Stimulated activated CD4-positive, alpha-beta T cell treated with anti-CD3 and anti-CD28 coated beads, Interleukin-12 subunit alpha, Interleukin-12 subunit beta, amount 100 ng/mL, for 48 hours (primary cell): ENCODE data around the gene TMPRSS11B.
"Not testable (repeated sequence)": the region's sequence is repeated elsewhere in the genome, so short reads cannot be mapped to it uniquely, and the experiment has no call there.

Experiments used
- DNase-seq, 3 donors: peaks; one replicate each; pipeline ENCODE4 v3.0.0-alpha.2; 2020; ENCODE audit warnings: low read depth in 2 of 3, low spot score in 1 of 3

The TMPRSS11B gene

GRCh38 chr4:68228568-68228967 is 16.9 kb downstream of the TMPRSS11B start:
- DNase-seq, result no peak

- no peak for DNase-seq
Measured at GRCh38 chr4:68218044-68218443, 27.4 kb downstream of the TMPRSS11B start.

GRCh38 chr4:68216501-68216900 is 29.0 kb downstream of the TMPRSS11B start:
- DNase-seq, result no peak

GRCh38 chr4:68209003-68209402 is 36.5 kb downstream of the TMPRSS11B start:
- DNase-seq, result no peak

GRCh38 chr4:68194305-68194704 is 51.2 kb downstream of the TMPRSS11B start:
- not testable (repeated sequence) for DNase-seq

- DNase-seq, result no peak
Measured at GRCh38 chr4:68193194-68193593, 52.3 kb downstream of the TMPRSS11B start.

GRCh38 chr4:68187145-68187544 is 58.3 kb downstream of the TMPRSS11B start:
- DNase-seq, result no peak

GRCh38 chr4:68184923-68185322 is 60.6 kb downstream of the TMPRSS11B start:
- DNase-seq, result no peak

GRCh38 chr4:68183417-68183816 is 62.1 kb downstream of the TMPRSS11B start:
- DNase-seq, result no peak

- no peak for DNase-seq
Measured at GRCh38 chr4:68182382-68182820, 63.1 kb downstream of the TMPRSS11B start.

- DNase-seq, result no peak
Measured at GRCh38 chr4:68180849-68181526, 64.5 kb downstream of the TMPRSS11B start.

GRCh38 chr4:68176904-68177303 is 68.6 kb downstream of the TMPRSS11B start:
- DNase-seq, result no peak
